ENCODE data around the gene LGALS9.
A peak's percentile ranks its signal among the peaks of the same experiment; 100 is the strongest.

LGALS9 gene

DNA sequence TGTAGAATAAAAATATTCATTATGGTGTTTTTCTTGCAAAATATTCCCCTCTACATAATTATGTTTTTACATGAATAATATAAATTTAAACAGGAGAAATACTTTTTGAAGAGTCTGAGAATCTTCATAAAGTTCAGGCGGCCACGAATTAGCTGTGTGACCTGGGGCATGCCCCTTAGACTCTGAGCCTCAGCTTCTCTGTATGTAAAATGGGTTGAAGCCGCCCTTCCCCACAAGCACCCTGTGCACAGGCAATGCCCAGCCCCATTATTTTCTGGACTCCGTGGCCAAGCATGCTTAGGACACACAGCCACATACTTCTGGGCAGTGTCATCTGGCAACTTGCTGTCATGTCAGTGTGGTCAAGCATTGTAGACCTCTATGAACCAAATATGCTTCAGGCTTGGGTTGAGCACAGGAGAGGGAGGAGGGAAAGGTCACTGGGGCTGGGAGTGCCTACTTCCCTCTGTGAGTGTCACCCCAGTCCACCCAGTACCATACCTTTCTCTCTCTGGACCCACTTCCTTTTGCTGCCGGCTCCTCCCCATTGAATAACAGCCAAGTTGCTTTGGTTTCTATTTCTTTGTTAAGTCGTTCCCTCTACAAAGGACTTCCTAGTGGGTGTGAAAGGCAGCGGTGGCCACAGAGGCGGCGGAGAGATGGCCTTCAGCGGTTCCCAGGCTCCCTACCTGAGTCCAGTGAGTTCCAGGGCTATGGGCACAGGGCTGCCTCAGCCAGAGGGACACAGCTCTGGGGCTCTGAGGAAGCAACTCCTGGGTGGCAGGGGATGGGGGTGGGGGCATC is at the start of gene LGALS9:
Gene LGALS9, plus strand, starts transcription at position 582 of the 804 bp plus-strand sequence. Its CDS starts 78 bp downstream, at position 660.
- H3K4me1 ChIP-seq (ENCODE audit: low read length), result peaks cover 10% of the 10 kb centered on the region
- H3K27me3 ChIP-seq (ENCODE audit: low read depth, low read length), result no peaks in the 10 kb centered on the region
- TF ChIP-seq, protein P1, sequence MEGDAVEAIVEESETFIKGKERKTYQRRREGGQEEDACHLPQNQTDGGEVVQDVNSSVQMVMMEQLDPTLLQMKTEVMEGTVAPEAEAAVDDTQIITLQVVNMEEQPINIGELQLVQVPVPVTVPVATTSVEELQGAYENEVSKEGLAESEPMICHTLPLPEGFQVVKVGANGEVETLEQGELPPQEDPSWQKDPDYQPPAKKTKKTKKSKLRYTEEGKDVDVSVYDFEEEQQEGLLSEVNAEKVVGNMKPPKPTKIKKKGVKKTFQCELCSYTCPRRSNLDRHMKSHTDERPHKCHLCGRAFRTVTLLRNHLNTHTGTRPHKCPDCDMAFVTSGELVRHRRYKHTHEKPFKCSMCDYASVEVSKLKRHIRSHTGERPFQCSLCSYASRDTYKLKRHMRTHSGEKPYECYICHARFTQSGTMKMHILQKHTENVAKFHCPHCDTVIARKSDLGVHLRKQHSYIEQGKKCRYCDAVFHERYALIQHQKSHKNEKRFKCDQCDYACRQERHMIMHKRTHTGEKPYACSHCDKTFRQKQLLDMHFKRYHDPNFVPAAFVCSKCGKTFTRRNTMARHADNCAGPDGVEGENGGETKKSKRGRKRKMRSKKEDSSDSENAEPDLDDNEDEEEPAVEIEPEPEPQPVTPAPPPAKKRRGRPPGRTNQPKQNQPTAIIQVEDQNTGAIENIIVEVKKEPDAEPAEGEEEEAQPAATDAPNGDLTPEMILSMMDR (IDR thresholded peaks at IDR 0.05; ENCODE audit: low read depth, low read length), result no peak
- TF ChIP-seq EZH2phosphoT487 (IDR thresholded peaks at IDR 0.05; ENCODE audit: low read depth), result no peak
- H4K20me1 ChIP-seq (ENCODE audit: insufficient read depth, low read length), result no peaks in the 10 kb centered on the region
- H3K79me2 ChIP-seq (ENCODE audit: low read length), result no peaks in the 10 kb centered on the region
- no peak within 1 kb of the TSS for H3K4me2 ChIP-seq (ENCODE audit: low read length)
- no peak within 1 kb of the TSS for H3K27ac ChIP-seq (ENCODE audit: low read length)
- H3K9me3 ChIP-seq (ENCODE audit: insufficient read depth, low read length), result no peaks in the 10 kb centered on the region
- no peak within 1 kb of the TSS for H2AFZ ChIP-seq (ENCODE audit: low read depth, low read length)
- no peak within 1 kb of the TSS for H3K9ac ChIP-seq (ENCODE audit: low read length)
- H3K36me3 ChIP-seq (replicated peaks; ENCODE audit: low read depth, low read length), result no peaks in the 10 kb centered on the region
- no peak within 1 kb of the TSS for H3K4me3 ChIP-seq (ENCODE audit: low read length)

DNA sequence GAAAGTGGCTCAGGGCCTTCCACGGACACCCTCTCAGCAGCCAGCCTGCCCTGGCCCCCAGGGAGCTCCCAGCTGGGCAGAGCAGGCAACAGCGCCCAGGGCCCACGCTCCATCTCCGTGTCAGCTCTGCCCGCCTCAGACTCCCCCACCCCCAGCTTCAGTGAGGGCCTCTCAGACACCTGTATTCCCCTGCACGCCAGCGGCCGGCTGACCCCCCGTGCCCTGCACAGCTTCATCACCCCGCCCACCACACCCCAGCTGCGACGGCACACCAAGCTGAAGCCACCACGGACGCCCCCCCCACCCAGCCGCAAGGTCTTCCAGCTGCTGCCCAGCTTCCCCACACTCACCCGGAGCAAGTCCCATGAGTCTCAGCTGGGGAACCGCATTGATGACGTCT is 48.3 kb upstream of the LGALS9 start:
- H2AFZ ChIP-seq (ENCODE audit: low read depth, low read length), result no peak overlapping the region
- no peak overlapping the region for H3K4me2 ChIP-seq (ENCODE audit: low read length)
- H3K4me1 ChIP-seq (ENCODE audit: low read length), result peaks cover 13% of the 10 kb centered on the region
- no peaks in the 10 kb centered on the region for H3K79me2 ChIP-seq (ENCODE audit: low read length)
- H3K9ac ChIP-seq (ENCODE audit: low read length), result no peak overlapping the region
- H3K9me3 ChIP-seq (ENCODE audit: insufficient read depth, low read length), result no peaks in the 10 kb centered on the region
- H3K27ac ChIP-seq (ENCODE audit: low read length), result no peak overlapping the region
- H3K4me3 ChIP-seq (ENCODE audit: low read length), result no peak overlapping the region
- no peaks in the 10 kb centered on the region; the same call in 1 of the 2 replicates for H3K27me3 ChIP-seq (ENCODE audit: low read depth, low read length)
- no peaks in the 10 kb centered on the region for H3K36me3 ChIP-seq (replicated peaks; ENCODE audit: low read depth, low read length)
- TF ChIP-seq, protein P1 (IDR thresholded peaks at IDR 0.05; ENCODE audit: low read depth, low read length), result no peak
- no peak for TF ChIP-seq EZH2phosphoT487 (IDR thresholded peaks at IDR 0.05; ENCODE audit: low read depth)
- H4K20me1 ChIP-seq (ENCODE audit: insufficient read depth, low read length), result no peaks in the 10 kb centered on the region; the same call in 1 of the 2 replicates

DNA sequence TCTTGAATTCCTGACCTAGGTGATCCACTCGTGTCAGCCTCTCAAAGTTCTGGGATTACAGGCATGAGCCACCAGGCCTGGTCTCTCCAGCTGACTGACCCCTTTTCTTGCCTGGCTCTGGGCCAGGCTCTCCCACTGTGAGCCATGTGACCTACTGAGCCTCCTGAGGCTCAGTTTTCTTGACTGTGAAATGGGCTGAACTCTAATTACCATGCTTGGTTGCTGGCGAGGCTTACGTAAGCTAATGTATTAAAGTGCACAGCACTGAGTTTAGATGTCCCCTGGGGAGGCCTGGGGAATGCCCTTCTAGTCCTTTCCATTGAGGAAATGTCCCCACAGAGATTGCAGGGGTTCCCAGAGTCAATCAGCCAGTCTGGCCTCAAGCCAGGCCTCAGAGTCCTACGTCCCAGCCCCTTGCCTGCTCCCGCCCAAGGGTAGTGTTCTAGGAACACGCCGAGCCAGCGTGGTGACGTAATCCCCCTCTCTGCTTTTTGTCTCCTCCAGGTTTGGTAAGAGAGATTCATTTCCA is 45.8 kb upstream of the LGALS9 start:
- H3K9me3 ChIP-seq (ENCODE audit: insufficient read depth, low read length), result no peaks in the 10 kb centered on the region
- H3K79me2 ChIP-seq (ENCODE audit: low read length), result no peaks in the 10 kb centered on the region
- peak overlapping the region; percentile 50 for H3K4me2 ChIP-seq (ENCODE audit: low read length)
- peaks cover 9% of the 10 kb centered on the region; the same call in 1 of the 2 replicates for H3K27me3 ChIP-seq (ENCODE audit: low read depth, low read length)
- H3K9ac ChIP-seq (ENCODE audit: low read length), result no peak overlapping the region
- H2AFZ ChIP-seq (ENCODE audit: low read depth, low read length), result no peak overlapping the region
- H3K27ac ChIP-seq (ENCODE audit: low read length), result no peak overlapping the region
- no peaks in the 10 kb centered on the region; the same call in 1 of the 2 replicates for H4K20me1 ChIP-seq (ENCODE audit: insufficient read depth, low read length)
- no peaks in the 10 kb centered on the region for H3K36me3 ChIP-seq (replicated peaks; ENCODE audit: low read depth, low read length)
- peaks cover 8% of the 10 kb centered on the region for H3K4me1 ChIP-seq (ENCODE audit: low read length)
- no peak overlapping the region for H3K4me3 ChIP-seq (ENCODE audit: low read length)
- no peak for TF ChIP-seq EZH2phosphoT487 (IDR thresholded peaks at IDR 0.05; ENCODE audit: low read depth)
- TF ChIP-seq, protein P1 (IDR thresholded peaks at IDR 0.05; ENCODE audit: low read depth, low read length), result no peak

DNA sequence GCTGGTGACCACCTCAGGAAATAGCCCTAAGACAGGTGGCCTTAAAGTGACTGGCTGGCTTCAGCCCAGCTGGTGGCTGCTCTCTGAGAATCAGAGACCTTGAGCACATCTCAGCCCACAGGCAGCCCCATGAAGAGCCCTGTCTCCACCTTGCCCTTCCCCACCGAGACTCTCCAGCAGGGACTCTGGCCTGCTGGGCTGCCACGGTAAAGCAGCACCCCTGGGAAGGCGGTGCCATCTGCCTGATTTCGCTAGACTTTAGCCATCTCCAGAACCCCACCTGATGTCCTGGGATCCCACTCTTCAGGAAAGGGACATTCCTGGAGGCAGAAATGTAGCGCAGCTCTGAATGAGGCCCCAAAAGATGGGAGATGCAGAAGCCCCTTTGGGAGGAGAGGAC is 45.2 kb upstream of the LGALS9 start:
- TF ChIP-seq, protein P1 (IDR thresholded peaks at IDR 0.05; ENCODE audit: low read depth, low read length), result no peak
- TF ChIP-seq EZH2phosphoT487 (IDR thresholded peaks at IDR 0.05; ENCODE audit: low read depth), result no peak
- no peaks in the 10 kb centered on the region for H3K9me3 ChIP-seq (ENCODE audit: insufficient read depth, low read length)
- H3K9ac ChIP-seq (ENCODE audit: low read length), result no peak overlapping the region
- H2AFZ ChIP-seq (ENCODE audit: low read depth, low read length), result no peak overlapping the region
- H3K79me2 ChIP-seq (ENCODE audit: low read length), result no peaks in the 10 kb centered on the region
- H3K4me1 ChIP-seq (ENCODE audit: low read length), result peaks cover 8% of the 10 kb centered on the region
- no peak overlapping the region for H3K4me3 ChIP-seq (ENCODE audit: low read length)
- no peak overlapping the region for H3K27ac ChIP-seq (ENCODE audit: low read length)
- H3K27me3 ChIP-seq (ENCODE audit: low read depth, low read length), result peaks cover 15% of the 10 kb centered on the region; the same call in 1 of the 2 replicates
- no peaks in the 10 kb centered on the region; the same call in 1 of the 2 replicates for H4K20me1 ChIP-seq (ENCODE audit: insufficient read depth, low read length)
- peak overlapping the region; percentile 50 for H3K4me2 ChIP-seq (ENCODE audit: low read length)
- H3K36me3 ChIP-seq (replicated peaks; ENCODE audit: low read depth, low read length), result no peaks in the 10 kb centered on the region
